HG03432 (cell line): ENCODE measurements around the gene DEAF1.
"Not testable (repeated sequence)": the region's sequence is repeated elsewhere in the genome, so short reads cannot be mapped to it uniquely, and the experiment has no call there.

ENCODE experiments used
- ATAC-seq: cut with Tn5 transposase; IDR thresholded peaks from one replicate; pipeline ENCODE4 v1.9.1; 2021; ENCODE audit warnings: mild to moderate bottlenecking, moderate library complexity; ENCODE audit not compliant: unreplicated experiment

DEAF1 gene

GRCh38 chr11:686451-687243, 8.4 kb downstream of the DEAF1 start:
- no peak for ATAC-seq

- no peak for ATAC-seq
Observed at GRCh38 chr11:680970-681369, 14.1 kb downstream of the DEAF1 start.

- ATAC-seq, result no peak
Observed at GRCh38 chr11:680476-680875, 14.5 kb downstream of the DEAF1 start.

GRCh38 chr11:679271-680207, 15.5 kb downstream of the DEAF1 start:
- no peak for ATAC-seq

GRCh38 chr11:678297-678696, 16.7 kb downstream of the DEAF1 start:
- no peak for ATAC-seq

GRCh38 chr11:674406-674805, 20.6 kb downstream of the DEAF1 start:
- no peak for ATAC-seq

GRCh38 chr11:673866-674265, 21.2 kb downstream of the DEAF1 start:
- no peak for ATAC-seq

- no peak for ATAC-seq
Observed at GRCh38 chr11:665704-666281, 29.2 kb downstream of the DEAF1 start.

- no peak for ATAC-seq
Observed at GRCh38 chr11:665062-665703, 29.8 kb downstream of the DEAF1 start.

GRCh38 chr11:662689-663274, 32.2 kb downstream of the DEAF1 start:
- no peak for ATAC-seq

- no peak for ATAC-seq
Observed at GRCh38 chr11:660681-661444, 34.2 kb downstream of the DEAF1 start.

- no peak for ATAC-seq
Observed at GRCh38 chr11:660281-660680, 34.7 kb downstream of the DEAF1 start.

GRCh38 chr11:659532-660085, 35.4 kb downstream of the DEAF1 start:
- no peak for ATAC-seq

- no peak for ATAC-seq
Observed at GRCh38 chr11:657691-658126, 37.3 kb downstream of the DEAF1 start.

GRCh38 chr11:656866-657265, 38.2 kb downstream of the DEAF1 start:
- ATAC-seq, result no peak

GRCh38 chr11:656426-656825, 38.6 kb downstream of the DEAF1 start:
- no peak for ATAC-seq

- ATAC-seq, result no peak
Observed at GRCh38 chr11:655036-655726, 39.8 kb downstream of the DEAF1 start.

GRCh38 chr11:654444-654843, 40.6 kb downstream of the DEAF1 start:
- ATAC-seq, result not testable (repeated sequence)

- no peak for ATAC-seq
Observed at GRCh38 chr11:653837-654236, 41.2 kb downstream of the DEAF1 start.
